ENCODE measurements around the gene PARD3. TPM values are rescaled to one million over a fixed set of nuclear protein-coding genes. Genes with fewer than 3 reads are reported as not detected.

Gene PARD3
- total RNA-seq, 1 donor from 2014 or later: 76.4 TPM

- no peak for TF ChIP-seq CTCF (IDR thresholded peaks at IDR 0.05; ENCODE audit: insufficient read depth, low read length, poor library complexity, severe bottlenecking)
- DNase-seq (ENCODE audit: low read depth): no peak
- peaks cover 1% of the 10 kb centered on the region for H3K36me3 ChIP-seq (ENCODE audit: control insufficient read depth, insufficient read depth, low read length)
- no peak overlapping the region for H3K4me3 ChIP-seq (ENCODE audit: low read depth, low read length)
- H3K27me3 ChIP-seq (ENCODE audit: control insufficient read depth, insufficient read depth, low read length): no peaks in the 10 kb centered on the region
Observed at GRCh38 chr10:34310234-34310633, 504.9 kb downstream of the PARD3 start.

DNA sequence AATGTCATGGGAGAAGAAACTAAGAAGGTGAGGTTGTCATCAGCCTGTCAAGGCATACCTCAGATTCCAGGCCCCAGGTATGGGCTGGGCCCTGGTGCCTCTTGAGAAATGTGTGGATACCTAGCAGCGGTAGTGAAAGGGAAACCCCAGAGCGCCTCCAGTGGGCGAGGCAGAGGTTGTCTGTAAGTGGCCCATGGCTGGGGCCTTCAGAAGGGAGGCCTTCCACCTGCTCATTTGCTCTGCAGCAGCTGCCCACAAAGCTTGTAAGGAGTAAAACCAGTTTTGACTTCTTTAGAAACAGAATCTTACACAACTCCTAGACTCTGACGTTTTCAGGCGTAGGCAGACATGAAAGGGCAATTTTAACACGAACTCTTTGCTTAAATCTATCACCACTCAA is 509.9 kb downstream of the PARD3 start:
- TF ChIP-seq CTCF (IDR thresholded peaks at IDR 0.05; ENCODE audit: insufficient read depth, low read length, poor library complexity, severe bottlenecking): no peak
- Histone ChIP-seq H3K4me3 (ENCODE audit: low read depth, low read length) (no peak overlapping the region), H3K36me3 (ENCODE audit: control insufficient read depth, insufficient read depth, low read length) (peaks cover 1% of the 10 kb centered on the region), H3K27me3 (ENCODE audit: control insufficient read depth, insufficient read depth, low read length) (no peaks in the 10 kb centered on the region)
- DNase-seq (ENCODE audit: low read depth): no peak

DNA sequence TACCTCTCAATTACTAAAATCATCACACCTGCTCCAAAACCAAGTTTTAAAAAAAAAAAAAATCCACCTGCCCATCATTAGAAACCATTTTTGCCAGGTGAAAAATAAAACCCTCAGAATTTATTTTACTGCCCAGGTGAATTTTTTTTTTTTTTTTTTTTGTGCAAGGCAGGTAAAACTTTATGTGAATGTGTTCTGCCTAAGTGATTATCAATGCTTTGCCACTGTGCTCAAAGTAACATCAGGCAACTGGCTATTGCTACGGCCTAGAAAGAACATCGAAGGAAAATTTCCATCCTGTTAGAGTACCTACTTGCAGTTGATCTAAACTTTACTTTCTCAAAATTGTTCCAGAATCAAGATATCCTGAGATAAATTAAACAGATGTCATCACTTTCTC is 512.1 kb downstream of the PARD3 start:
- H3K36me3 ChIP-seq (ENCODE audit: control insufficient read depth, insufficient read depth, low read length): peaks cover 1% of the 10 kb centered on the region
- TF ChIP-seq CTCF (IDR thresholded peaks at IDR 0.05; ENCODE audit: insufficient read depth, low read length, poor library complexity, severe bottlenecking): no peak
- DNase-seq (ENCODE audit: low read depth): no peak
- no peak overlapping the region for H3K4me3 ChIP-seq (ENCODE audit: low read depth, low read length)
- H3K27me3 ChIP-seq (ENCODE audit: control insufficient read depth, insufficient read depth, low read length): no peaks in the 10 kb centered on the region

GRCh38 chr10:34299105-34299611 is 515.9 kb downstream of the PARD3 start:
- H3K27me3 ChIP-seq (ENCODE audit: control insufficient read depth, insufficient read depth, low read length): no peaks in the 10 kb centered on the region
- no peak for TF ChIP-seq CTCF (IDR thresholded peaks at IDR 0.05; ENCODE audit: insufficient read depth, low read length, poor library complexity, severe bottlenecking)
- no peak for DNase-seq (ENCODE audit: low read depth)
- H3K36me3 ChIP-seq (ENCODE audit: control insufficient read depth, insufficient read depth, low read length): no peaks in the 10 kb centered on the region
- H3K4me3 ChIP-seq (ENCODE audit: low read depth, low read length): no peak overlapping the region

DNA sequence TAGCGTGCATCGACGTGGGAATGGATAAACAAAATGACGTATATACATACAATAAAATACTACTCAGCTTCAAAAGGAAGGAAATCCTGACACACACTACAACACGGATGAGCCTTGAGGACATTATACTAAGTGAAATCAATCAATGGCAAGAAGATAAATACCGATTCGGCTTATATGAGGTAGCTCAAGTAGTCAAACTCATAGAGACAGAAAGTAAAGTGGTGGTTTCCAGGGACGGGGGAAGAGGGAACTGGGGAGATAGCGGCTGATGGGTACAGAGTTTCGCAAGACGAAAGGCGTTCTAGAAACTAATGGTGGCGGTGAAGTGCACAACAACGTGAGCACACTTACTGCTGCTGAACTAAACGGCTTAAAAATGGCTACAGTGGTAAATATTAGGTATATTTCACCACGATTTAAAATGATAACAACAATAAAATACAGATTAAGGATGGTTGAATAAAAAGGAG is 516.7 kb downstream of the PARD3 start:
- no peak for DNase-seq (ENCODE audit: low read depth)
- no peak overlapping the region for H3K4me3 ChIP-seq (ENCODE audit: low read depth, low read length)
- no peak for TF ChIP-seq CTCF (IDR thresholded peaks at IDR 0.05; ENCODE audit: insufficient read depth, low read length, poor library complexity, severe bottlenecking)
- no peaks in the 10 kb centered on the region for H3K27me3 ChIP-seq (ENCODE audit: control insufficient read depth, insufficient read depth, low read length)
- no peaks in the 10 kb centered on the region for H3K36me3 ChIP-seq (ENCODE audit: control insufficient read depth, insufficient read depth, low read length)

Measured in kidney epithelial cell (primary cell).